Left hindlimb (tissue), 1 donor: ENCODE data around the gene CPT2.

Experiments
- DNase-seq: peaks from one replicate; pipeline ENCODE4 v3.0.0-alpha.2; 2018

Gene CPT2

DNA sequence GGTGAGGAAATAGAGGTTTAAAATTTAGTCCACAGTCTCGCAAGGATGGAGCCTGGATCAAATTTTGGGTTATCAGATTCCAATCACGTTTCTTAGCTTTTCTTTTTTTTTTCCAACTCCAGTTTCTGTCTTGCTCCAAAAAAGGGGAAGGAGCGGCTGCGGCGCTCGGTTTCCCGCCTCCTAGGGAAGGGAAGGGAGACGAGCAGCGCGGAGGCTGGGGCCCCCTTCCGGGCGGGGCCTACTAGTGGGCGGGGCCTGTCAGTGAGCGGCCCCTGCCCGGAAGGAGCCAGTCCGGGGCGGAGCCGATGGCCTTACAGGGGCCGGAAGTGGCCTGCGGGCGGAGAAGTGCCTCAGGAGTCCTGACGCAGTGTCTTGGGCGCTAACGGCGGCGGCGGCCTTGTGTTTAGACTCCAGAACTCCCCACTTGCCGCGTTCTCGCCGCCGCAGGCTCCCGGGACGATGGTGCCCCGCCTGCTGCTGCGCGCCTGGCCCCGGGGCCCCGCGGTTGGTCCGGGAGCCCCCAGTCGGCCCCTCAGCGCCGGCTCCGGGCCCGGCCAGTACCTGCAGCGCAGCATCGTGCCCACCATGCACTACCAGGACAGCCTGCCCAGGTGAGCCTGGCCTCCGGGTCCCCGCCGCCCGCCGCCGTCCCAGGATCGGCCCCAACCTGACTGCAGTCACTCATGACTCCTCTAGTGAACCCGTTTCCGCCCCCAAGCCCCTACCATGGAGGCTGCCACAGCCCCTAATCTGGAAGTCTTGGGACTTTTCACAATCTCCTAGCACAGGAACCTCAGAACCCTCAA is at the start of gene CPT2:
CPT2 (plus strand) TSS at position 340 of the 806 bp plus-strand sequence; CDS start at position 460, 120 bp downstream.
- DNase-seq = peak; percentile 95

DNA sequence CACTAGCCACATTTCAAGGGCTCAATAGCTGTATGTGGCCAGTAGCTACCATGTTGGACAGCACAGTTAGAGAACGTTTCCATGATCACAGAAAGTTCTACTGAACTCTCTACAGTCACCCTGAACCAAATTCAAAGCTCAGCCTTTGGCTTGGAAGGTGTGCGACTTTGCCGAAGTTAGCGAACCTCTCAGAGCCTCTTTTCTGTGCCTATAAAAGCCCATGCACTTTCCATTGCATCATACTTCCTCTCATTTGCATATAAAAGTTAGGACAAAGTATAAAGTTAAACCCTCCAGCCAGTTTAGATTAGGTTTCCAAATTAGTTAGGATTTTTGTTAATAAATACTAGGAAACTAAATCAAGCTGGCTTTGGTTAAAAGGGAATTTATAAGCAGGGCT is 49.5 kb upstream of the CPT2 start:
- DNase-seq = no peak

DNA sequence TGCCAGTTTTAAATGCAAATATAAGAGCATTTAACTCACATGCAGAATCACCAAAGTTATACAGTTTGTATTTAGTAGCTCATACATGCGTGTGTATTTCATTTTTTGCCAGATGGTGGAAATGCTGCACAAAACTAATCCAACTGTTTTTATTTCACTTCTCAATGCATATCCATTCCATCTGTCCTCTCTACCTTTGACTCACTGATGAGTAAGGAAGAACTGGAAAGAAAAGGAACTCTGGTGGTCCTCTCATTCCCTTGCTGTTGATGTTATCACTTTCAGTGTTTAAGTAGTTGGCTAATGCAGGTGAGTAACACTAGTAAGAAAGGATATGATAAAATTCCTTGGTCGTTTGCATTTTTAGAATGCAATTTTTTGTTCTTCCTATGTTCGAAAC is 48.5 kb upstream of the CPT2 start:
- no peak for DNase-seq

DNA sequence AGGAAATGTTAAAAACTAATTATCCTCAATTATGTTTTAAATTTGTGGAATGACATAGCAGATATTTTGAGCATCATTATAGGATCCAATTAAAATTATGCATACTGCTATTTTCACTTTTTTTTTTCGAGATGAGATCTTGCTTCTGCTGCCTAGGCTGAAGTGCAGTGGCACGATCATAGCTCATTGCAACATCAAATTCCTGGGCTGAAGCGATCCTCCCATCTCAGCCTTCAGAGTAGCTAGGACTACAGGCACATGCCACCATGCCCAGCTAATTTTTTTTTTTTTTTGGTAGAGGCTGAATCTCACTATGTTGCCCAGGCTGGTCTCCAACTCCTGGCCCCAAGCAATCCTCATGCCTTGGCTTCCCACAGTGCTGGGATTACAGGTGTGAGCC is 42.9 kb upstream of the CPT2 start:
- DNase-seq = no peak

DNA sequence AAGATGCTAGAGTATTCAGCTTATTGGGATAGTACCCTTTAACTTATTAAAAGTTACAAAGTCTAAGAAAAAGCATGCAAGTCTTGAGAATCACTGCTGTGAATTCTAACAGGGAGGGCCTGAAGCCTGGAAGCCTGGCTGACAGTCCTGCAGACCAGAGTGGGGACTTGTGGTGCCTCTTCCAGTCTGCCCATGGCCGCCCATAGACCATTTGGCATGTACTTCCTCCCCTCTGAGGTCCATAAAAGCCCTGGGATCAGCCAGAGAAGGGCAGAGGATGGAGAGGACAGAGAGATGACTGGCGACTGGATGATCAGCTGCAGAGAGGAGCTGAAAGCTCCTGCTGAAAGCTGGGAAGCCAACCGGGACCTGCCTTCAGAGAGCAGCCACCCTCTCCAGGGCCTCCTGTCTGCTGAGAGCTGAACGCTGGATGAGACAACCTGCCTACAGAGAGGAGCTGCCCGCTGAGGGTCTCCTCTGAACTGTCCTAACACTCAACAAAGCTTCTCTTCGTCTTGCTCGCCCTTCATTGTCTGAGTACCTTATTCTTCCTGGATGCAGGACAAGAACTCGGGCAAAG is 41.7 kb upstream of the CPT2 start:
- DNase-seq = no peak

DNA sequence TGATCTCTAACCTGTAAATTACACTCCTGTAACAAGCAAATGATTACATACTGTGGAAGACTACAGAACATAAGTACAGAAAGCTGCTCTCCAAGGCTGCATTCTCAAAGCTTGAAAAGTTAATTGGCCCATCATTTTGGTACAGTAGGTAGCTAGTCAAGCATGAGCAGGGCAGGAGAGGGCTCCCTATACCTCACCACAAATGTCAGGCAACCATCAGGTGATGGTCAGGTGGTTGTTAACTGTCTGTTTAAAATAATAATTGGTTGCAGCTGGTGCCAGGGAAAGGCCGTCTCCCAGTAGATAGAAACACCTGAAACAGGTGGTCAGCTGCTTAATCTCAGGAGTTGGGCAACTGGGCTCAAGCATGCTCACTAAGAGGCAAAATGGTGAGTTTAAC is 41.1 kb upstream of the CPT2 start:
- no peak for DNase-seq

DNA sequence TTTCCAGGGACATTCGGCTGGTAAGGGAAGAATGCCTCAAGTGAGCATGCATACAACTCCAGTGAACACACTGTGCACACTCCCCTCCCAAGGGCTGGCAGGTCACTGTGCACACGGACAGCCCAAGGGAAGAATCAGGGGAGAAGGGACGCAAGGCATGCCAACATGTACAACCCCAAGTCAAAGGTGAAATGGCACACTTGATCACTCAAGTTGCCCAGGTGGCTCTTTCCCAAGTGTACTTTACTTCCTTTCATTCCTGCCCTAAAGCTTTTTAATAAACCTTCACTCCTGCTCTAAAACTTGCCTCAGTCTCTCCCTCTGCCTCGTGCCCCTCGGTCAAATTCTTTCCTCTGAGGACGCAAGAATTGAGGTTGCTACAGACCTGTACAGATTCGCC is 40.7 kb upstream of the CPT2 start:
- no peak for DNase-seq

DNA sequence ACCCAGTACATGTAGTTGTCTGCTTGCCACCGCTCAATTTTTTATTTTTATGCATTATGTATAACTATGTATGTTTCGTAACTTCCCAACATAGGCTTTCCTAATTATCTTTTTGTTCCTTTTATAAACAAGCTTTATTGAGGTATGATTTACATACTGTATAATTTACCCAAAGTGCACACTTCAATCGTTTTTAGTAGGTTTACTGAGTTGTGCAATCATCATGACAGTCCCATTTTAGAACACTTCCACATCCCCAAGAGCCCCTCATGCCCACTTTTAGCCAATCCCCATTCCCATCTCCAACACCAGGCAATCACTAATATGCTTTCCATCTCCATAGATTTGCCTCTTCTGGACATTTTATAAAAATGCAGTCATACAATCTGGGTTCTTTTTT is 39.8 kb upstream of the CPT2 start:
- DNase-seq = no peak

DNA sequence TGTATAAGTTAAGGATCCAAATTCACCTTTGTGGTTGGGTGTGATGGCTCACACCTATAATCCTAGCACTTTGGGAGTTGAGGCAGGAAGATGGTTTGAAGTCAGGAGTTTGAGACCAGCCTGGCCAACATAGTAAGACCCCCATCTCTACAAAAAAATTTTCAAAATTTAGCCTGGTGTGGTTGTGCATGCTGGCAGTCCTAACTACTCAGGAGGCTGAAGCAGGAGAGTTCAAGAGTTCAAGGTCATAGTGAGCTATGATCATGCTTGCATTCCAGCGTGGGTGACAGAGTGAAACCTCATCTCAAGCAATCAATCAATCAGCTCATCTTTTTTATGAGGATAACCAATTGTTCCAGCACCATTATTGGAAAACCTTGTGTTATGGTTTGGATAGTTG is 37.7 kb upstream of the CPT2 start:
- no peak for DNase-seq

DNA sequence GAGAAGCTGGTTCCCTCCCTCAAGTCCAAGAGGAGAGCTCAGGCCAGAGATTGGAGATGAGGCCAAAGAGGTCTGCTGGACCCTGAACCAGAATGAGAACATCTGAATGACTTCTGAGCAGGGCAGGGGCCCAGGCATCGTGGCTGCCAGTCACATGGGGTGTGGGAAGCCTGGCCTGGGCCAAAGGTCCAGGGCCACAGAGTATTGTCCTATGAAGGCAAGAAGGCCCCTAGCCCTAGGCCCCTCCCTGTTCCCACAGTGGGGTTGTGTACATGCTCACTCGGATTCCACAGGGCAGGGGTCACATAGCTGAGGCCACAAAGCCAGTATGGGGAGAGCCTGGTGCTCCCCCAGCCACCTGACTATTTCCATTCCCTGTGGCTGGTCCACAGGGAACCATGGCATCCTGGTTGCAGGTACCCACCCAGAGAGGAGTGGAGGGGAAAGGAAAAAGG is 35.7 kb upstream of the CPT2 start:
- DNase-seq = no peak

DNA sequence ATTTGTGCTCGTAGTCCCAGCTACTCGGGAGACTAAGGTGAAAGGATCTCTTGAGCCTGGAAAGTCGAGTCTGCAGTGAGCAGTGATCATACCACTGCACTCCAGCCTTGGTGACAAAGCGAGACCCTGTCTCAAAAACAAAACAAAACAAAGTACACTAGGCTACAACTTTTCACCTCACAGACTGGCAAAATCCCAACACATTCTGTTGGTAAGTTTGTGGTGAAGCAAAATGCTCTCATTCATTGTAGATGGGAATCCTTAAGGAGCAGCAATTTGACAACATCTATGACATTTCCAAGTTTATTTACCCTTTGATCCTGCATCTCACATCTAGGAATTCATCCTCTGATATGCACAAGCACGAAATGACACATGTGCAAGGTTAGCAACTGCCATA is 34.0 kb upstream of the CPT2 start:
- DNase-seq = no peak

DNA sequence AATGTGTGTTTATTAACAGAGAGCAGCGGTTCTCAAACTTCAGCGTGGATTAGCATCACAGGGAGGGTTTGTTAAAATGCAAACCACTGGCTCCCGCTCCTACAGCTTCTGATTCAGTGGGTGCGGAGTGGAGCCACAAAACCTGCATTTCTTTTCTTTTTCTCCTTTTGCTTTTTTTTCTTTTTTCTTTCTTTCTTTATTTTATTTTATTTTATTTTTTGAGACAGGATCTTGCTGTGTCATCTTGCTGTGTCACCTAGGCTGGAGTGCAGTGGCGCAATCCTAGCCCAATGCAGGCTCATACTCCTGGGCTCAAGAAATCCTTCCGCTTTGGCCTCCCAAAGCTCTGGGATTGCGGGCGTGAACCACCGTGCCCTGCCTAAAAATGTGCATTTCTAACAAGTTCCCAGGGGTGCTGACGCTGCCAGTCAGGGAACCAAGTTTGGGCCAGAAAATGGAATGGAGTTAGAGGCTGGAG is 33.3 kb upstream of the CPT2 start:
- DNase-seq = no peak

DNA sequence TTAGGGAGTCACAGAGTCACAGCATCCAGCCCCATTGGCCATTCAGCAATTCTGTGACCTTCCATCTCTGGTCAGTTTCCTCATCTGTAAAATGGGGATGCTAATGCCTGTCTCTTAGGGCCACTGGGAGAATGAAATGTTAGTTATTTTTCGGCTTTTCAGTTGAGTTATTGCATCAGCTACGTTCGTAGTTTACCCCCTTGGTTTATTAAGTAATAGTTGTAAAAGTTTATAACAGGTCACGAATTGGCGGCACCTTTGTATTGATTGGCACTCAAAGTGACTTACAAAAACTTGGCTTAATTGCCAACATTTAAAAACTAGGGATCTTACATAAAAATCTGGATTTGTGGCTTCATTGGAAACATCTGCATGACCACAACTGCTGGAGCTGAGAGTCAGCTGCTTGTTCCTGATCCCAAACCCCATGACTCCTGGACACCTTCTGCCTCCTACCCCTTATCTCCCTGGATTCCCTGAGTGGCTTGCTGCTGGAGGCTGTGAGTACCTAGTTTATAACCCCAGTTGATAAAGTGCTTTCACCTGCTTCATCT is 31.1 kb upstream of the CPT2 start:
- no peak for DNase-seq

DNA sequence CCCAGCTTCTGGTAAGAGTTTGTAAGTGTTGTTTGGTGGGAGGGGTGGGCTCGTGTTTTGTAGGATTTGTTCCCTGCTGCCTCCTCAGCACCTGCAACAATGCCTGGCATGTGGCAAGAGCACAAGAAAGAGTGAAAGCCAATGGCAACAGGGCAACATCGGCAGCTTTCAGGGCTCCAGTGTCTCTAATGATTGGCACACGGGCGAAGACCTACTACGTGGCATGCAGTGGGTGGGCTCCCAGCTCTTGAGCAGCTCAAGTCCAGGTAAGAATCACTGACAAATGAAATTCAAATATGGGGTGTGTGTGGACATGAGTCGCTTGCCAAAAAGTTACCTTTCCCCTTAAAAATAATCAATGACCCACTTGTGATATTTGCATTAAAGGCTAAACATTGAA is 30.3 kb upstream of the CPT2 start:
- DNase-seq = no peak

DNA sequence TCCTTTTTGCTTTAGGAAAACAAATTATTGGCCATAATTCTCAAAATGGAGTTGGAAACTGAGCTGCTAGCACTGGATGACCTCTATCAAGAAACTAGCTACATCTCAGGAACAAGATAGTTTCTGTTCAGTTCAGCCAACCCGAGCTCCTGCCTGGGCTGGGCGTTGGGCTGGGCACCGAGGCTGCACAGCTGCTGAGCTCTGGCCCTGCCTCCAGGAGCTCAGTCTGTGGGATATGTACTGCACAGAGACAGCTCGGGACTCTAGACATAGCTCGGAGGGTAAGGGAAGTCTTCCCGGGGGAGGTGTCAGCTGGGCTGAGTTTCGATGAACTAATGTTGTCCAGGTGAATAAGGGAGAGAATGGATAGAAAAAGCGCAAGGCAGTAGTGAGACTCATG is 29.7 kb upstream of the CPT2 start:
- DNase-seq = no peak

DNA sequence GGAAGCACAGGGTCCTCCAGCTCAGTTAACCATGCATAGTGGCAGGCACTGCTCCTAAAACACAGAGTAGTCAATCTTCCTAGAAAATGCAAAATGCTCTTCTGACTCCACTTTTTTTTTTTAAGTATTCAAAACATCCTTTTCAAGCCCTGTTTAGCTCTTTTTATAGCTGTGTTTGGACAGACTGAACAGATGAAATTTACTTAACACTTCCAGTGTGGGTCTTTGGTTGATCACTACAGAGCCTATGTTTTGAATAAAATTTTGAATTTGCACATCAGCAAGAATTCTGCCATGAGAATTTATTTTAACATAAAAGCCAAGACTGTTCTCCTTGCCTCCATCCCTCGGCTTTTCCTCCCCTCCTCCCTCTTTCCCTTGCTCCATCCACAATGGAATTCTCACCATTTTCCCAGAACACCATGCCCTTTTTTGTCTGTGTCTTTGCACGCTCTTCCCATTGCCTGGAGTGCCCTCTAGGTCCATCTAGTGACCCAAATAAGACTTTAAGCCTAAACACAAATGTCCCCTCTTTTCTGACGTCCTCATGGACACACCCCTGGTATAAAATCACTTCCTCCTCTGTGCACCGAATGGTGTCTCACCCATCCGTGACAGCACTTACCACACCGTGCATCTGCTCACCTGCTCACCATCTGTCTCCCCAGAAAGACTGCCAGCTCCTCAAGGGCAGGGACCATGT is 24.0 kb upstream of the CPT2 start:
- no peak for DNase-seq

DNA sequence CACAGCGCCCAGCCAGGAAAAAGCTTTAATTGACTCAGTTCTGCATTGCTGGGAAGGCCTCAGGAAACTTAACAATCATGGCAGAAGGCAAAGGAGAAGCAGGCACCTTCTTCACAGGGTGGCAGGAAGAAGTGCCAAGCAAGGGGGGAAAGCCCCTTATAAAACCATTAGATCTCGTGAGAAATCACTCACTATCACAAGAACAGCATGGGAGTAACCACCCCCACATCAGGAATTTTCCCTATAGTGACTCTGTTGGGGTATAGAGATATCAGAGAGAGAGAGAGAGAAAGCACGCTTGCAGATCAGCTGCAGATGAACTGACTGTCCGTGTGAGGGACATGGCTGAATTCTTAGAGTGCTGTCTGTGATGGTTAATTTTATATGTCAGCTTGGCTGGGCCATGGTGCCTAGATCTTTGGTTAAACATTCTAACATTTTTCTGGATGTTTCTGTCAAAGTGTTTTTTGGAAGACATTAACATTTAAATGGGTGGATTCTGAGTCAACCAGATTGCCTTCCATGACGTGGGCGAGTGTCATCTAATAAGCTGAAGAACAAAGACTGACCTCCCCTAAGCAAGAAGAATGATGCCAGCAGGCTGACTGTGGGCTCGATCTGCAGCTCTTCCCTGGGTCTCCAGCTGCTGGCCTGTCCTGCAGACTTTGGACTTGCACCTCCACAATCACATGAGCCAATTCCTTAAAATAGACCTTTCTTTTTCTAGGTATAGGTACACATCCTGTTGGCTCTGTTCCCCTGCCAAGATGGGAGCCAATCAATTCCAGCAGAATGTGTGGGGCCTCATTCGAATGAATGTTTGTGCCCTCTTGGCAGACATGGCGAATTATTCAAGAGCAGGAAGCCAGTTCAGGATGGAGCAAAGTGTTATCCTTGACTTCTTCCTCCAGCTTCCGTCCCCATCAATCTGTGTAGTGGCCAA is 21.4 kb upstream of the CPT2 start:
- no peak for DNase-seq

DNA sequence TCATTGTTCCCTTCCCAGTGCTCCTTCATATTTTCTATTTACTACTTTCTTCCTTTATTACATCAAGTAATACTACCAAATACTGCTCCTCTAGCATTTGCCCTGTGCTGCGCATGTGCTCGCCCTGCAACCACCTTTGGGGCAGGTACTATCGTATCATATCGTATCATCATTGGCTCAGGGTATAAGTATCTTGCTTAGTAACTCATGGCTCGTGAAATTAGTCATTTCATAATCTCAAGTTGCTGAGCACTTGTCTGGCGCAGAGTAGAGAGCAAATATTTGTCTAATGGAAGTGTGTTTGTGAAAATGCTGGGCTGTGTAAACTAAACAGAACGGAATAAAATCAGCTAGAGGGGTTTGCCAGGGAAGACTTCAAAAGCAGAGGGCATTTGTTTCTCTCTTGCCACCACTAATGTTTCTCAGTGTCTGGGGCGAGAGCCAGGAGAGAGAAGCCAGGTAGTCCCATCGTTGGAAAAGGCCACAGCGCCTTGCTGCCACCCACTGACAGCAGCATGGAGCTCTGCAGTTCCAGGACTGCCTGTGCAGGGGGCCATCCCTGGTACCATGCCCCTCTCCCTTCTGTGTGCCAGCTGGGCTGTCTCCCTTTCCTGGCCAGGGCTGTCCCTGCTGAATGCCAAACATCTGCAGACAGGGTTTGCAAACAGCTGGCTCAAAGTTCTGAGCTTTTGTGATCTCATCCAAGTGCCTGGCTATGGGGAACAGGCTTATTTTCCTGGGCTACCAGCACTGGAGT is 20.0 kb upstream of the CPT2 start:
- peak; percentile 62 for DNase-seq

DNA sequence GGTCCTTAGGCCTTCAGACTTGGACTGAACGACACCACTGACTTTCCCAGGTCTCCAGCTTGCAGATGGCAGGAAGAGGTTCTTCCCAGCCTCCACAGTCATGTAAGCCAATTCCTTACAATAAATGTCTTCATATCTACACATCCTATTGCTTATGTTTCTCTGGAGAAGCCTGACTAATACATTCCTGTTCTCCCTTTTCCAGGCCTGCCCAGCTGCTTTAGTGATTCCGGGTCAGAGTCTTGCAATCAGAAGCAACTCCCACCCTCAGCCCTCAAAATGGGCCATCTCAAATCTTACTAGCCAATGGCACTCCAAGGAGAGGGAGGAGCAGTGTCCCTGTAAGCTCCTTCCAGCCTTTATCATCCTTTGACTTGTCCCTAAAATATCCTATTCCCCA is 16.4 kb upstream of the CPT2 start:
- DNase-seq = no peak

DNA sequence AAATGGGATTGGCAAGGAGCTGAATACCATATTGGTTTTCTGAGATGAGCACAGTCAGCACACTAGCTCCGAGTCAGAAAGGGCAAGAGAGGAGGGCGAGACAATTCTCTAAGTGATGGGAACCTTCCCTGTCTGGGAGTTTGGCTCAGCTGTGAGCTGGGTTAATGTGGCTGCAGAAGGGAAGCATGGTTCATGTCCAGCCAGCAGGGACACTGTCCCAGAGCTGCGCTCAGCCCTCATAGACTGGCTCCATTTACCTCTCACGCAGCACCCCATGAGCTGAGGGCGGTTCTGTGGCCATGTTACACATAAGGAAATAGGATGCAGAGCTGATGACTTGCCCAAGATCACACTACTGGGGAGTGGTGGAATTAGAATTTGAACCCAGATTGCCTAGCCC is 15.7 kb upstream of the CPT2 start:
- DNase-seq = no peak

DNA sequence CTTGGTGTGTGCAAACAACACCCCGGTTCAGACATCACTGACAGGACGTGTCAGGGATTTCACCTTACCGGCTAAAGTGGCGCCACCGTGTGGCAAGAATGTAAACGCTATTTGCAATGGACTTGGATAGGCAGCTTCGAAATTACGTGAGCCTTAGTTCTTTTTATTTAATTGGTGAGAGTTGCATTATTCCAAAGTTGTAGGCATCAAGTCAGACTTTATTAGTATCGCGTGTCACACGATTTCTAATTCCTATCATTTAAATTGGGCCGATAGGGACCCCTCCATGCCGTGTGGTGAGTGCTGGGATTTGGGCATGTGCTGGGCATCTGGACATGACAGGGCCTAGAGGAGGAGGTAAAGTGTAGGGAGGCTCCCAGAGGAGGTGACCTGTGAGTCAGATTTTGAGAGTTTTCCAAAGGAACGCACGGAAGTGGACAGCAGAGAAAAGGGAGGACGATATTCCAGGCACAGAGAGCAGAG is 14.5 kb upstream of the CPT2 start:
- peak; percentile 67 for DNase-seq

DNA sequence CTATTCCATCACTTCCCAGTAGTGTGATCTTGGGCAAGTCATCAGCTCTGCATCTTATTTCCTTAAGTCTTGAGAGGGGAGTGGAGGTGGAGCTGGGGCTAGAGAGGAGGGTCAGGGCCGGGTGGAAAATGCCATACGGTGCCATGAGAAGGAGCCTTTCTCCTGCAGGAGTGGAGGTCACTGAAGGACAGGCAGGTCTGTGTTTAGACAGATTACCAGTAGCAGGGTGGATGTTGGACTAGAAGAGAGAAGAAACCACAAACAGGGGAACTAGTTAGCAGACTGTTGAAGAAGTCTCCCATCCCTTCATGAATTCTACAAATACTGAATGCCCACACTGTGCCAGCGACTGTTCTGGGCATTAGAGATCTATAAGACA is 13.9 kb upstream of the CPT2 start:
- no peak for DNase-seq
